SK-N-SH treated with all-trans-retinoic acid at 6 μM for 48 hours (cell line): Measurements from ENCODE around the gene NAPG.

Experiments used
- CSDC2 ChIP-seq: fragments of 250-450 bp; sonication (Bioruptor Pico); IDR thresholded peaks from 2 replicates; pipeline ENCODE4 v1.5.0; 2020; ENCODE audit warnings: mild to moderate bottlenecking, moderate library complexity
- ESRRG ChIP-seq: fragments of 250-450 bp; sonication (Bioruptor Pico); IDR thresholded peaks from 2 replicates; pipeline ENCODE4 v1.6.1; 2021; ENCODE audit warnings: mild to moderate bottlenecking
- ISL1 ChIP-seq: fragments of 250-450 bp; sonication (Bioruptor Pico); IDR thresholded peaks from 2 replicates; pipeline ENCODE4 v2.1.2; 2022; ENCODE audit warnings: mild to moderate bottlenecking, moderate library complexity
- POU6F1 ChIP-seq: fragments of 250-450 bp; sonication (Bioruptor Pico); IDR thresholded peaks from 2 replicates; pipeline ENCODE4 v1.8.0; 2021; ENCODE audit warnings: low read depth, mild to moderate bottlenecking, moderate library complexity, borderline replicate concordance
- PPARA ChIP-seq: fragments of 250-450 bp; sonication (Bioruptor Pico); IDR thresholded peaks from 2 replicates; pipeline ENCODE4 v1.5.0; 2020; ENCODE audit warnings: mild to moderate bottlenecking, borderline replicate concordance
- RARB ChIP-seq: fragments of 250-450 bp; sonication (Bioruptor Pico); IDR thresholded peaks from 2 replicates; pipeline ENCODE4 v1.8.0; 2021; ENCODE audit warnings: mild to moderate bottlenecking, moderate library complexity
- ZFP3 ChIP-seq: fragments of 250-450 bp; sonication (Bioruptor Pico); IDR thresholded peaks from 2 replicates; pipeline ENCODE4 v1.5.0; 2020; ENCODE audit warnings: mild to moderate bottlenecking, moderate library complexity
- ZFP30 ChIP-seq: fragments of 450-650 bp; formaldehyde crosslinking; IDR thresholded peaks from 2 replicates; pipeline ENCODE4 v1.5.0; 2022; ENCODE audit warnings: mild to moderate bottlenecking, moderate library complexity
- ZNF8 ChIP-seq: fragments of 450-650 bp; formaldehyde crosslinking; IDR thresholded peaks from 2 replicates; pipeline ENCODE4 v1.5.0; 2020; ENCODE audit warnings: mild to moderate bottlenecking, moderate library complexity
- TF ChIP-seq, protein P1 (sequence below): fragments of 250-450 bp; sonication (Bioruptor Pico); IDR thresholded peaks from 2 replicates; pipeline ENCODE4 v1.5.0; 2020; ENCODE audit warnings: mild to moderate bottlenecking, moderate library complexity
- TF ChIP-seq, protein P2 (sequence below): fragments of 250-450 bp; sonication (Bioruptor Pico); IDR thresholded peaks from 2 replicates; pipeline ENCODE4 v1.8.0; 2020; ENCODE audit warnings: mild to moderate bottlenecking, moderate library complexity, borderline replicate concordance

DNA sequence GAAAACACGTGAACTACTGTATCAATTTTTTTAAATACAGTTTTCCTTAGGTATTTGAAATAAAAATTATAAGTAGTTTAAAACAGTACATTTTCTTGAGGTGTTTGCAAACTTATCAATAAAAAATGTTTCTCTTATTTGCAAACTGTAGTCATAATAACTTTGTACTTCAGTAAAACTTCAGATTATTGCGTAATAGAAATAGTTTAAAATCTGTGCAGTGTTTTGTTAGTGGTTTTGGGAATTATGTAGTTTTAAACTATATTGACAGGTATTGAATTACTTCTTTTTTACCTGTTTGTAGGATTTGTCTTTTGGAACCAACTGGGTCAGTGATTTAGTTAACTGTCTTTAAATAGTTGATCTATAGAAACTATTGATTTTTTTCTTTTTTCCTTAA is 7.3 kb downstream of the NAPG start:
- no peak for TF ChIP-seq ZFP30 (CRISPR knock-in tag)
- no peak for TF ChIP-seq RARB
- TF ChIP-seq, protein P1, sequence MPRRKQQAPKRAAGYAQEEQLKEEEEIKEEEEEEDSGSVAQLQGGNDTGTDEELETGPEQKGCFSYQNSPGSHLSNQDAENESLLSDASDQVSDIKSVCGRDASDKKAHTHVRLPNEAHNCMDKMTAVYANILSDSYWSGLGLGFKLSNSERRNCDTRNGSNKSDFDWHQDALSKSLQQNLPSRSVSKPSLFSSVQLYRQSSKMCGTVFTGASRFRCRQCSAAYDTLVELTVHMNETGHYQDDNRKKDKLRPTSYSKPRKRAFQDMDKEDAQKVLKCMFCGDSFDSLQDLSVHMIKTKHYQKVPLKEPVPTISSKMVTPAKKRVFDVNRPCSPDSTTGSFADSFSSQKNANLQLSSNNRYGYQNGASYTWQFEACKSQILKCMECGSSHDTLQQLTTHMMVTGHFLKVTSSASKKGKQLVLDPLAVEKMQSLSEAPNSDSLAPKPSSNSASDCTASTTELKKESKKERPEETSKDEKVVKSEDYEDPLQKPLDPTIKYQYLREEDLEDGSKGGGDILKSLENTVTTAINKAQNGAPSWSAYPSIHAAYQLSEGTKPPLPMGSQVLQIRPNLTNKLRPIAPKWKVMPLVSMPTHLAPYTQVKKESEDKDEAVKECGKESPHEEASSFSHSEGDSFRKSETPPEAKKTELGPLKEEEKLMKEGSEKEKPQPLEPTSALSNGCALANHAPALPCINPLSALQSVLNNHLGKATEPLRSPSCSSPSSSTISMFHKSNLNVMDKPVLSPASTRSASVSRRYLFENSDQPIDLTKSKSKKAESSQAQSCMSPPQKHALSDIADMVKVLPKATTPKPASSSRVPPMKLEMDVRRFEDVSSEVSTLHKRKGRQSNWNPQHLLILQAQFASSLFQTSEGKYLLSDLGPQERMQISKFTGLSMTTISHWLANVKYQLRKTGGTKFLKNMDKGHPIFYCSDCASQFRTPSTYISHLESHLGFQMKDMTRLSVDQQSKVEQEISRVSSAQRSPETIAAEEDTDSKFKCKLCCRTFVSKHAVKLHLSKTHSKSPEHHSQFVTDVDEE (CRISPR knock-in tag): no peak
- no peak for TF ChIP-seq ZFP3 (CRISPR knock-in tag)
- TF ChIP-seq ISL1: no peak
- TF ChIP-seq, protein P2, sequence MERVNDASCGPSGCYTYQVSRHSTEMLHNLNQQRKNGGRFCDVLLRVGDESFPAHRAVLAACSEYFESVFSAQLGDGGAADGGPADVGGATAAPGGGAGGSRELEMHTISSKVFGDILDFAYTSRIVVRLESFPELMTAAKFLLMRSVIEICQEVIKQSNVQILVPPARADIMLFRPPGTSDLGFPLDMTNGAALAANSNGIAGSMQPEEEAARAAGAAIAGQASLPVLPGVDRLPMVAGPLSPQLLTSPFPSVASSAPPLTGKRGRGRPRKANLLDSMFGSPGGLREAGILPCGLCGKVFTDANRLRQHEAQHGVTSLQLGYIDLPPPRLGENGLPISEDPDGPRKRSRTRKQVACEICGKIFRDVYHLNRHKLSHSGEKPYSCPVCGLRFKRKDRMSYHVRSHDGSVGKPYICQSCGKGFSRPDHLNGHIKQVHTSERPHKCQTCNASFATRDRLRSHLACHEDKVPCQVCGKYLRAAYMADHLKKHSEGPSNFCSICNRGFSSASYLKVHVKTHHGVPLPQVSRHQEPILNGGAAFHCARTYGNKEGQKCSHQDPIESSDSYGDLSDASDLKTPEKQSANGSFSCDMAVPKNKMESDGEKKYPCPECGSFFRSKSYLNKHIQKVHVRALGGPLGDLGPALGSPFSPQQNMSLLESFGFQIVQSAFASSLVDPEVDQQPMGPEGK (CRISPR knock-in tag): no peak
- no peak for TF ChIP-seq POU6F1 (CRISPR knock-in tag)
- no peak for TF ChIP-seq ESRRG (CRISPR knock-in tag)
- no peak for TF ChIP-seq CSDC2 (CRISPR knock-in tag)
- no peak for TF ChIP-seq ZNF8 (CRISPR knock-in tag)
- no peak for TF ChIP-seq PPARA (CRISPR knock-in tag)
